ENCODE results near the gene PLSCR5. TPM values are rescaled to one million over a fixed set of nuclear protein-coding genes. Genes with fewer than 3 reads are reported as not detected.

PLSCR5 gene
- total and polyA plus RNA-seq, 2 donors (not counting 3 experiments of a cell fraction or from before 2014, with no cell fraction given) = not detected

DNA sequence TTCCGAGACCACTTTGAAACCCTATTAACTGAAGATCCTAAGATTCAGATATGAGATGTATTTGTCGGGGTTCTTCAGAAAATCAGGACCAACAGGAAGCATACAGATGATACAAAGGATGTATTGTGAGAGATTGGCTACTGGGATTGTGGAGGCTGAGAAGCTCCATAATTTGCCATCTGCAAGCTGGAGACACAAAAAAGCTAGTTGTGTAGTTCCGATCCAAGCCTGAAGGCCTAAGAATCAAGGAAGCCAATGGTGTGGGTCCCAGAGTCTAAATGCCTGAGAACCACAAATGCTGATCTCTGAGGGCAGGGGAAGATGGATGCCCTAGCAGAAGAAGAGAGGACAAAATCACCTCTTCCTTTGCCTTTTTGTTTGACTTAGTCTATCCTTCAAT is 49.8 kb downstream of the PLSCR5 start:
- dilution Hi-C loops (cut with MboI; ENCODE audit: extremely low pct_ligation_motif_present, low sequenced_read_pairs) = no loop called here
- no peak overlapping the region for H3K4me2 ChIP-seq (ENCODE audit: insufficient read depth, low read length)
- DNase-seq (ENCODE audit: low read depth, low spot score) = no peak
- no peak overlapping the region for H2AFZ ChIP-seq (ENCODE audit: low read depth, low read length)
- no peak for TF ChIP-seq JUN (IDR thresholded peaks at IDR 0.05; ENCODE audit: borderline replicate concordance, insufficient read depth, insufficient read length, low read depth)
- TF ChIP-seq FOS (IDR thresholded peaks at IDR 0.05; ENCODE audit: borderline replicate concordance, insufficient read depth, low read length) = no peak
- TF ChIP-seq MAX (IDR thresholded peaks at IDR 0.05; ENCODE audit: insufficient read depth, insufficient read length) = no peak
- no peak for TF ChIP-seq POLR2A (IDR thresholded peaks at IDR 0.05; ENCODE audit: low read depth, low read length)
- no peak for TF ChIP-seq GATA2 (IDR thresholded peaks at IDR 0.05; ENCODE audit: insufficient read depth, insufficient read length, low read depth, low read length)
- no peak for TF ChIP-seq POLR2AphosphoS5 (IDR thresholded peaks at IDR 0.05; ENCODE audit: insufficient read depth, low read depth, low read length)
- TF ChIP-seq EZH2 (IDR thresholded peaks at IDR 0.05; ENCODE audit: borderline replicate concordance, low read depth, low read length, severe bottlenecking) = no peak
- no peak for TF ChIP-seq CTCF (IDR thresholded peaks at IDR 0.05; ENCODE audit: extremely low read depth in 1 of 2, insufficient read depth in 1 of 2, low read depth in 1 of 2, low read length in 2 of 2)
- TF ChIP-seq MYC (IDR thresholded peaks at IDR 0.05; ENCODE audit: low read depth, low read length) = no peak
- intact Hi-C loops (cut with micrococcal nuclease) = no loop called here
- H3K9ac ChIP-seq (replicated peaks; ENCODE audit: extremely low read depth, insufficient read depth, low read length) = no peak overlapping the region
- H3K4me1 ChIP-seq (ENCODE audit: control insufficient read depth, extremely low read depth, insufficient read depth, low read length) = no peaks in the 10 kb centered on the region
- ChIA-PET POLR2A (no interaction called here), CTCF (interaction anchor here (1.2 kb wide), 1 partner anchor 12 kb away, joined by 3 read pairs; no protein-coding TSS in a partner anchor)
- no peaks in the 10 kb centered on the region for H3K9me3 ChIP-seq (replicated peaks; ENCODE audit: control insufficient read depth, insufficient read depth, low read length)
- no peak for FAIRE-seq
- H3K27ac ChIP-seq (ENCODE audit: insufficient read depth, low read depth, low read length) = no peak overlapping the region
- H3K9me1 ChIP-seq (replicated peaks; ENCODE audit: control insufficient read depth, extremely low read depth, insufficient read depth, low read length) = no peaks in the 10 kb centered on the region
- no TSS peak for BruUV-seq (replicated peaks)
- H3K4me3 ChIP-seq (replicated peaks in 1 of 3; ENCODE audit: insufficient read depth in 1 of 3, low read depth in 1 of 3, low read length in 3 of 3) = no peak overlapping the region
- no peaks in the 10 kb centered on the region for H4K20me1 ChIP-seq (replicated peaks; ENCODE audit: control insufficient read depth, extremely low read depth, insufficient read depth, low read length)
- no peaks in the 10 kb centered on the region for H3K79me2 ChIP-seq (ENCODE audit: control insufficient read depth, insufficient read depth, low read length)
- no peaks in the 10 kb centered on the region for H3K36me3 ChIP-seq (ENCODE audit: control insufficient read depth in 2 of 2, extremely low read depth in 1 of 2, insufficient read depth in 2 of 2, low read length in 2 of 2)
- H3K27me3 ChIP-seq (ENCODE audit: control insufficient read depth in 2 of 2, insufficient read depth in 2 of 2, low read length in 2 of 2) = no peaks in the 10 kb centered on the region

All from endothelial cell of umbilical vein (primary cell).